HG02678 (cell line): ENCODE measurements around the gene BHLHE40.
A peak's percentile ranks its signal among the peaks of the same experiment; 100 is the strongest.

ENCODE experiments used
- ATAC-seq: cut with Tn5 transposase; IDR thresholded peaks from one replicate; pipeline ENCODE4 v1.9.1; 2021; ENCODE audit warnings: mild to moderate bottlenecking, moderate library complexity; ENCODE audit not compliant: unreplicated experiment

Gene BHLHE40

GRCh38 chr3:5016211-5017161 is 37.2 kb downstream of the BHLHE40 start:
- peak; percentile 61 for ATAC-seq

- no peak for ATAC-seq
These were observed 38.8 kb downstream of the BHLHE40 start for GRCh38 chr3:5017925-5018531.

- no peak for ATAC-seq
These were observed 40.4 kb downstream of the BHLHE40 start for GRCh38 chr3:5019411-5020241.

- ATAC-seq = no peak
These were observed 41.0 kb downstream of the BHLHE40 start for GRCh38 chr3:5020242-5020722.

- no peak for ATAC-seq
These were observed 42.2 kb downstream of the BHLHE40 start for GRCh38 chr3:5021116-5022092.

GRCh38 chr3:5022187-5022965 is 43.1 kb downstream of the BHLHE40 start:
- peak; percentile 67 for ATAC-seq

GRCh38 chr3:5022966-5023776 is 43.9 kb downstream of the BHLHE40 start:
- ATAC-seq = no peak

- ATAC-seq = no peak
These were observed 44.6 kb downstream of the BHLHE40 start for GRCh38 chr3:5023777-5024346.

GRCh38 chr3:5026046-5026362 is 46.8 kb downstream of the BHLHE40 start:
- no peak for ATAC-seq

- ATAC-seq = no peak
These were observed 50.5 kb downstream of the BHLHE40 start for GRCh38 chr3:5029715-5030114.

GRCh38 chr3:5030152-5030551 is 50.9 kb downstream of the BHLHE40 start:
- ATAC-seq = no peak

- ATAC-seq = no peak
These were observed 53.6 kb downstream of the BHLHE40 start for GRCh38 chr3:5032844-5033243.
